ENCODE results near the gene ATP1B1.
A peak's percentile ranks its signal among the peaks of the same experiment; 100 is the strongest.

ATP1B1 gene

DNA sequence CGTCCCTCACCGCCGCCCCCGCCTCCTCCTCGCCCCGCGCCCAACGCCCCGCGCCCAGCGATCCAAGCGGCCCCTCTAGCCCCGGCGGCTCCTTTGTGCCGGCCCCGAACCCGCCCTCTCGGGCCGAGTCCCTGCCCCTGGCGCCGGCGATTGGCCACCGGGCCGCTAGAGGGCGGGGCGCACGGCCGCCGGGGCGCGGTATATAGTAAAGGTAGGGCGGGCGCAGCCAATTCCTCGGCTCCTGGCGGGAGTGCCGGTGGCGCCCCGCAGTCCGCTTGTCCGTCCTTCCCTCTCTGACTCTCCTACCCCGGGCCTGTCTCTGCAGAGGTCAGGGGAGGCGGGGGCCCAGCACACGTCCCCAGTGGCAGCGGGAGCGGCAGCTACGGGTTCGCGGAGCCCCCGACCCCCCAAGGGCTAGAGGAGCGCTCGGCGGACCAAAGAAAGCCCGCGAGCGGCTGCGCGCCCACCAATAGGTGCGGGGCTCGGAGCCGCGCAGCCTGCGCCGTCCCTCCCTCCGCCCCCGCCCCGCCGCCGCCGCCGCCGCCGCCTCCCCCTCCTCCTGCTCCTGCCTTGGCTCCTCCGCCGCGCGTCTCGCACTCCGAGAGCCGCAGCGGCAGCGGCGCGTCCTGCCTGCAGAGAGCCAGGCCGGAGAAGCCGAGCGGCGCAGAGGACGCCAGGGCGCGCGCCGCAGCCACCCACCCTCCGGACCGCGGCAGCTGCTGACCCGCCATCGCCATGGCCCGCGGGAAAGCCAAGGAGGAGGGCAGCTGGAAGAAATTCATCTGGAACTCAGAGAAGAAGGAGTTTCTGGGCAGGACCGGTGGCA is at the start of gene ATP1B1:
TSS of gene ATP1B1 (plus strand) at position 596 of the 826 bp plus-strand sequence. CDS start at position 736, 140 bp downstream.
- no peak for DNase-seq (ENCODE audit: low read depth)

GRCh38 chr1:169059421-169059820 is 47.1 kb upstream of the ATP1B1 start:
- no peak for DNase-seq (ENCODE audit: low read depth)

DNA sequence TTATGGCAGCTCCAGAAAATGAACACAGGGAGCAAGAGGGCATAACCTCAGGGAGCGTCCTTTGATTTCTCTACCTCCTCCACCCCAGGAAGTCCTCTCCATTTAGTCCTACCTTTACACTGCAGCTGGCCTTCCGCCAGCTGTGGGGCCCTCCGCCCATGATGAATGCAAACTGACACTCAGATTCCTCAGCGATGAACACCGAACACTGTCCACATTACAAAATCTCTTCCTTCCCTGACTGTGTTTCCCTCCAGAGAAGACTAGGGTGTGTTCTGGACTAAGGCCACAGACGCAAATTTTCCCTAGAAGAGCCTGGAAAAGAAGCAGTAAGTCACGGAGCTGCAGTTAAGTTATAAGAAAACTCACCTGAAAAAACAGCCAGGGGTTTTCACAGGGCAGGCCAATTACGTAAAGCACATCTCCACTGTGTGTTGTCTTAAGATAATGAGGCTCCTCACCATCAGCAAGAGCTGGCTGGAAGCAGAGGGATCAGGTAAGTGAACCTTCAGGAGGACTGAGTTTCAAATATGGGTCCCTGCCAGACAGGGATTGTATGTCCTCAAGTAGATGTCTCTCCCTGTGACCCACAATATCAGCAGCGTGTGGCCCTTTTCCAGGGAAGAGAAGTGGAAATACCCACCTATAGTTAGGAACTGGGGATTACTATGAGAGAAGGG is 46.3 kb upstream of the ATP1B1 start:
- no peak for DNase-seq (ENCODE audit: low read depth)

DNA sequence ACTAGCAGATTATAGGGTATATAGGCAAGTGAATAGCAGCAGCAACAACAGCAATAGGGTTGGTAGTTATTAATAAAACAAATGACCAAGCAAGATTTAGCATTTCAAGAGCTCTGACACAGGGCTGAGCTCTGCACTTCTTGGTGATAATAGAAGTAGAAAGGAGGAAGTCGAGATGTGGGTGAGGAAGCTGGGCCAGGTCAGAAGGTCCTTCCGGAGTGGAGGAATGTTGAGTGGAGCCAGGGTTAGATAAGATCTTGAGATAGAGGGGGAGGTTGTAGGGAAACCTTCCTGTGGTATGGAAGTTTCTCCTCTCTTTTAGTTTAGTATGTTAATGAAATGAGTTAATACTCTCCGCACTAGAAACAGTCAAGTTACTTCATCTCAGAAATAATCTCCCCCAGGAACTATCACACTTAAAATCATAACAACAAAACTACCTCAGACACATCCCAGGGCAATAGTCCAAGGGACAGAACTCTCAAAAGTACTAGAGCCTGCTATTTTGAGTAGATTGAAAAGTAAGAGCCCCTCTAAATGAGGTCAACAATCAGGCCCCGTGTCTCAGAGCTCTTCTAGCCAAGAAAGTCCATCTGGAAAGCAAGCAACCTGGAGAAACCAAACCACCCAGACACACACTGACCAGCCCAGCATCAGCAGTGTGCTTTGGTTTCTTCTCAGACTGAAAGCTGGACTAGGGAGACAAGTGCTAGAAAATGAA is 45.4 kb upstream of the ATP1B1 start:
- DNase-seq (ENCODE audit: low read depth) = peak; percentile 3

GRCh38 chr1:169062152-169062551 is 44.3 kb upstream of the ATP1B1 start:
- no peak for DNase-seq (ENCODE audit: low read depth)

DNA sequence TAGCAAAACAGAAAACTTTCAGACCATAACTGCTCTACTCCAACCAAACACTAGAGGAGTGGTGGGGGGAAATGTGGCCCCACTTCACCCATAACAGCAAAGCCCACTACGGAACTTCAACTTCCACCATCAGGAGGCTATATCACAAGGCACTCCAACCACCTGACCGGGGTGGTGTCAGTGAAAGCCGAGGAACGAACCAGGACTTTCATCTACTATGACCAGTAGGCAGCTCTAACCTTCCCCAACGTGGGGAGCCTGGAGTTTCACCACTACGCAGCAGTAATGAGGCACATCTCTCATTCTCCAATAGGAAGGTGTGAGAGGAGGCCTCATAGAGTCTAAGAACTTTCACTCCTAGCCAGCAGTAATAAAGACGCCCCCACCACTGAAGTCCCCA is 42.4 kb upstream of the ATP1B1 start:
- no peak for DNase-seq (ENCODE audit: low read depth)

DNA sequence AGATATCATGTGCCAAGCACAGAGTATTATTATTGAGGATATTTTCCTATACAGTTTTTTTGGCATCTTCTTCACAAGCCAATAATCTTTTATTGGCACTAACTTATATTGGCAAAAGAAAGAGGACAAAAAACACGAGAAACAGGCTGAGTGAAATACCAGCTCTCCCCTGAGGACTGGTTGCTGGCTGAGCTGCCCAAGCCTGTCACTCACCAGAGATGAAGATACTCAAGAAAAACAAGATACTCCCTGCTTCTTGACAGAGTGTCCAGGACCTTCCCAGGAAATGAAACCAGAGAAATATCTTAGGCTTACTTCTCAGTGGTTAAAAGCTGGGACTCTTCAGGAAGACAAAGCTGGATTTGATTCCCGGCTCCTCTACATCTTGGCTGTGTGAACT is 35.9 kb upstream of the ATP1B1 start:
- no peak for DNase-seq (ENCODE audit: low read depth)

- DNase-seq (ENCODE audit: low read depth) = no peak
These were observed 35.5 kb upstream of the ATP1B1 start for GRCh38 chr1:169070958-169071357.

GRCh38 chr1:169072945-169073725 is 33.4 kb upstream of the ATP1B1 start:
- no peak for DNase-seq (ENCODE audit: low read depth)

DNA sequence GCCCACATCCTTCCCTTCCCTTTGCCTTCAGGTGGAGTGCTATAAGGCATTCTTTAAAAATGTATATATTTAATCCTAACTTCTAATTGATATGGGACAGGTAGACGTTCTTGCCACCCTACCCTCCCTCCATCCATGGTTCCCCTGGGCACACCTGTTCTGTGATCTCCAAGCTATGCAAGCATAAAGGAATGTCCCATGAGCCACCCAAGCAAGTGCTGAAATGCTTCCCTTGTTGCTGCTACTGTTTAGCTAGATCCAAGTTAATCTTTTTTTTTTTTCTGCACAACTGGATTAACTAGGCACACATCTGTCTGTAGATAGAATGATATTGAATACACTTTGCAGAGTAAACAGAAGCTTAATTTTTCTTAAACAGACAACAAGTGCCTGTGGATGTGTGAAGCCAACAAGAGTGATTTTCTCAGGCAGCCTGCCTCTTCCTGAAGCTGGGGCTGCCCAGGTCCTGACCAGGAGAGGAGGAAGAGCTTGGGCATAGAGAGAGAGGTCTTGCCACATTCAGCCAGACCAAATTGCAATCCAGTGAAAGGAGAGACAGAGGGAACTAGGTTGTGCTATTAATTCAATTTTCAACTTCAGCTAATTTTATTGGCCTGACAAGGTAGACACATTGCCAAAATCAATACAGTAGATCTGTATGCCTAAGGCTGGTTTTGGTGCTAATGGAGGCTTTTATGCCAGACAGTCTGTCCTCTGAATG is 28.2 kb upstream of the ATP1B1 start:
- DNase-seq (ENCODE audit: low read depth) = no peak

- no peak for DNase-seq (ENCODE audit: low read depth)
These were observed 24.9 kb upstream of the ATP1B1 start for GRCh38 chr1:169081503-169082123.

- no peak for DNase-seq (ENCODE audit: low read depth)
These were observed 20.6 kb upstream of the ATP1B1 start for GRCh38 chr1:169085911-169086310.

DNA sequence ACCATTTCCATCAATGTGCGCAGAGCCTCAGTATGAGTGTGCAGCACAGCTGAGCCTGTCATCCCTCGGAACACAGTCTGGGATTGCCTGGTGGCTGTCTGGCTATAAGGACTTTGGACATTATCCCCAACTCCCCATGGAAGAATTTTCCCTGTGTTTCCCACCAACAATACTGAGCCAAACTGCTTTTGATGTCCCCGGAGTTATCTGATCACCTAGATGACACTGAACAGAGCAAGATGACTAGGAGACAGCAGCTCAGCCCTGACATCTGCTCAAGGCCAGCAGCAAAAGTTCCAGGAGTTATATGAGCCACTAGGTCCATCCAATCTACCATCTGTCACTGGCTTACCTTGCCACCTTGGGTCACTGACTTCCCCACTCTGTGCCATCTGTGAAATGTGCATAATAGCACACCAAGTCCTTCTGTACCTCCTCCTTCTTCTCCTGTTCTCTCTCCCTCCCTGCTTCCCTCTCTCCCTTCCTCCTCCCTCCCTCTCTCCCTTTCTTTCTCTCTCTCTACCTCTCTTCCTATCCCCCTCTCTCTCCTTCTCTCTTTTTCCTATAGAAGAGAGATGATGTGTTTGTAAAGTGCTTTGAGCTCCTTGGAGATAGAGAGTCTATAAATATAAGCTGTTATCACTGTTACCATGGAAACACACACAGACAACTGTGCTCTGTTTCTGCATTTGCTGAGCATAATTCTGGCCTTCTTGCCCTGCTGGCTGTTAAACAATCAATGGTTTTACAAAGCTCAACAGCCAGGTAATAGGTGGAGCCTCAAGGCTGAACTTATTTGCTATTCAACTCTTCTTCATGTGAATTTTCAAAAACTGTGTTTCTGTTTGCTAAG is 19.7 kb upstream of the ATP1B1 start:
- no peak for DNase-seq (ENCODE audit: low read depth)

DNA sequence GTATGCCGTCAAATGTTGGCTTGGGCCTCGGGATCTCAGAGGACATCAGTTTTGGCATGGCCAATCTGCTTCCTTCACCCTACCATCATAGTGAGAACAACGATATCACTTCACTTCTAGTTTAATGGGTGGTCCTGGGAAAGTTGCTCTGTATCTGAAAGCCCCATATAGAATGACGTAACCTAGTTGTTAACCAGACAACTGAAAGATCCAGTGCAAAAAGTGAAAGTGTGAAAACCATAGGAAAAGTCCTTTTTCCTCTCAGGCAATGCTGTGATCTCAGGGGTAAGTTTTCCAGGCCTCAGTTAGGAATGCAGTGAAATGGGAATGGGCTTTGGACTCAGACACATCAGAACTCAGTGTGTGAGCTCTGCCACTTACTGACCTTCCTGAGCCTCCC is 18.6 kb upstream of the ATP1B1 start:
- no peak for DNase-seq (ENCODE audit: low read depth)

DNA sequence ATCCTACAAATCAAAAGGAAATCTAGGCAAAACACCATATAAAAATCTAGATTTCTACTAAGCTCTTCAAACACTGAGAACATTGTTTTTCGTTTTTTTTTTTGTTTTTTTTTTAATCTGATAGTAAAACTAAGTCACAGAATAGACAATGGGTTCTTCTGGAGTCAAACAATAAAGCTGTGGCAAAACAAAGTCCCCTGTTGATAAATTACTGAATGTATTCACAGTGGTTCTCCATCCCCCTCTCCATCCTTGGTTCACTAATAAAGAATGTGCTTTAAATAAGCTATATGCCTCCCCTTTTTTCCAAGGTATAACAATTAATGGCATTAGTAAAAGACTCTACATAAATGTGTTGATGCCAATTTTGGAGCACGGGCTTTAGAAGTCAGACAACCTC is 16.7 kb upstream of the ATP1B1 start:
- DNase-seq (ENCODE audit: low read depth) = no peak

- DNase-seq (ENCODE audit: low read depth) = no peak
These were observed 16.1 kb upstream of the ATP1B1 start for GRCh38 chr1:169090308-169090899.

DNA sequence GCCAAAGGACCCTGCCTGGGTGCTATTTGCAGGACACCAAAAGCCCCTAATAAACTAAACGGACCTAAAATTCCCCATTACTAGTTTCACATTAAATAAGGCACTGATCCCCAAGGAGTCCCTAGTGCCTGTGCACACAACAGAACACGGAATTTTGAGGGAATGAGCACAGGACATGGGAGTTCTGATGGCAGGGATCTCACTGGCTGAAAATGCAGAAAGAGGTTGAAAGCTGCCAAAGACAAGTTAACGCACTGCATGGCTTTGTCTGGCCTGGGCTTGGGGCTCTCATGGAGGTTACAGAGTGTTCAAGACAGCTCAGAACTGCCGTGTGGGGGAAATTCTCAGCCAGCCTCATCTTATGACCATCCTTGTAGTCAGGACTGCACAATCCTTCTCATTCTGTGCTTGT is 15.6 kb upstream of the ATP1B1 start:
- DNase-seq (ENCODE audit: low read depth) = no peak

- no peak for DNase-seq (ENCODE audit: low read depth)
These were observed 15.0 kb upstream of the ATP1B1 start for GRCh38 chr1:169091480-169091941.

GRCh38 chr1:169092399-169092798 is 14.1 kb upstream of the ATP1B1 start:
- no peak for DNase-seq (ENCODE audit: low read depth)

All from non-pigmented ciliary epithelial cell (primary cell).